Stimulated activated CD4-positive, alpha-beta T cell treated with anti-CD3 and anti-CD28 coated beads, Interleukin-4, amount 100 ng/mL, for 48 hours (primary cell): Measurements from ENCODE around the gene PSEN1.

Source experiments
- DNase-seq, 2 donors: peaks; one replicate each; pipeline ENCODE4 v3.0.0-alpha.2; 2020; ENCODE audit warnings: low read depth in 2 of 2

The PSEN1 gene

GRCh38 chr14:73217411-73217810 lies 81.1 kb downstream of the PSEN1 start:
- no peak for DNase-seq

DNA sequence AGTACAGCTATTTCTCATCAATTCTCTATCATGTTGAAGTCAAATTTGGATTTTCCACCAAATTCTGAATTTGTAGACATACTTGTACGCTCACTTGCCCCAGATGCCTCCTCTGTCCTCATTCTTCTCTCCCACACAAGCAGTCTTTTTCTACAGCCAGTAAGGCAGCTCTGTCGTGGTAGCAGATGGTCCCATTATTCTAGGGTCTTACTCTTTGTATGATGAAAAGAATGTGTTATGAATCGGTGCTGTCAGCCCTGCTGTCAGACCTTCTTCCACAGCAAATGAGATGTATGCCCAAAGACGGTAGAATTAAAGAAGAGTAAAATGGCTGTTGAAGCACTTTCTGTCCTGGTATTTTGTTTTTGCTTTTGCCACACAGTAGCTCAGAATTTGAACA lies 83.8 kb downstream of the PSEN1 start:
- DNase-seq, result no peak

DNA sequence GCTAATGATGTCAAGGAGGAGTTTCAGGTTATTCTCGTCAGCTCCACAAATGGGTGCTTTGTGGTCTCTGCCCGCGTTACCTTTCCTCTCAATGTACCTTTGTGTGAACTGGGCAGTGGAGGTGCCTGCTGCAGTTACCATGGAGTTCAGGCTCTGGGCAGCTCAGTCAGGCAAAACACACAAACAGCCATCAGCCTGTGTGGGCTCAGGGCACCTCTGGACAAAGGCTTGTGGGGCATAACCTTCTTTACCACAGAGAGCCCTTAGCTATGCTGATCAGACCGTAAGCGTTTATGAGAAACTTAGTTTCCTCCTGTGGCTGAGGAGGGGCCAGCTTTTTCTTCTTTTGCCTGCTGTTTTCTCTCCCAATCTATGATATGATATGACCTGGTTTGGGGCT lies 84.3 kb downstream of the PSEN1 start:
- DNase-seq, result no peak

DNA sequence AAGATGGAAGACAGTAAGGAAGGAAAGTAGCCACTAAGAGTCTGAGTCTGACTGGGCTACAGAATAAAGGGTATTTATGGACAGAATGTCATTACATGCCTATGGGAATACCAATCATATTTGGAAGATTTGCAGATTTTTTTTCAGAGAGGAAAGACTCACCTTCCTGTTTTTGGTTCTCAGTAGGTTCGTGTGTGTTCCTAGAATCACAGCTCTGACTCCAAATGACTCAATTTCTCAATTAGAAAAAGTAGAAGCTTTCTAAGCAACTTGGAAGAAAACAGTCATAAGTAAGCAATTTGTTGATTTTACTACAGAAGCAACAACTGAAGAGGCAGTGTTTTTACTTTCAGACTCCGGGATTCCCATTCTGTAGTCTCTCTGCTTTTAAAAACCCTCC lies 85.6 kb downstream of the PSEN1 start:
- DNase-seq, result no peak

GRCh38 chr14:73223049-73223448 lies 86.7 kb downstream of the PSEN1 start:
- DNase-seq, result no peak

GRCh38 chr14:73225496-73225895 lies 89.2 kb downstream of the PSEN1 start:
- no peak for DNase-seq

DNA sequence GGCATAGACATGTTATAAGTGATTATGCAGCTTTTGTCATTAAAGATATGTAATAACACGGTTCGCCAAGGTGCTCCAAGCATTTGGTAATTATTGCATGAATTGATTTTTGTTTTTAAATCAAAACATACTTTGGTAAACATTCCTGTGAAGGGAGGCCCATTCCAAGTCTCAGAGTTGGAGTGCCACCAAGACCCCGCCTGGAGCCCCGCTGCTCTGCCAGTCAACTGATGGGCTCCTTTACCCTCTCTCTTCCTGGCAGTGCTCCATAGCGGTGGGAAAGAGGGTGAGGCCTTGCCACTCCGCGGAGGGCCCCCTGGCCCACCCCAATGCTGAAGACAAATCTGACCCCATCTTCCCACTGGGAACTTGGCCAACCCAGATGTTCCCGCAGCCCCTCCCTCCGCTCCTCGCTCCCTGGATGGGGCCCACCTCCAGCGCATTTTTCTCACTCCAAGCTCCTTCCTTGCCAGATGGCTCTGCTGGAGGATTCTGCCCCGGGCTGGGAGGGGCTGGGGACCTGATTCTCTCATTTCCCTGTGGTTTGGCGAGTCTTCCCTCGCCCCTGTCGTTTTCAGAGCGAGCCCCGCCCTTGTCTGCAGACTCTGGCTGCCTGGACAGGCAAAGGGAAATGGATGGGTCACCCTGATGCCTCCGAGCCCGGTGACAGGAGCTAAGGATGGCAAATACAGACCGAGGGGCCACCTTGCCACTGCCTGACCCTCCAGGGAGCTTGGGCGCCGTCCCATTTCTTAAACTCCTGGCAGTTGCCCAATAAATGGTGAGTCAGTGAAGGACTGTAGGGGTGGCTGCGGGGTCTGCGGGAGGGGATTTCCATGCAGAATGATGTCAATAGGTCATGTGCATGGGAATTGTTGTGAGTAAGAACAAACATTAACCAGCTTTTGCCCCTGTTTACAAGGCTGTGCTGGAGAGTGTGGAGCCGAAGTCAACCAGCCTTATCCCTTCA lies 91.8 kb downstream of the PSEN1 start:
- no peak for DNase-seq

DNA sequence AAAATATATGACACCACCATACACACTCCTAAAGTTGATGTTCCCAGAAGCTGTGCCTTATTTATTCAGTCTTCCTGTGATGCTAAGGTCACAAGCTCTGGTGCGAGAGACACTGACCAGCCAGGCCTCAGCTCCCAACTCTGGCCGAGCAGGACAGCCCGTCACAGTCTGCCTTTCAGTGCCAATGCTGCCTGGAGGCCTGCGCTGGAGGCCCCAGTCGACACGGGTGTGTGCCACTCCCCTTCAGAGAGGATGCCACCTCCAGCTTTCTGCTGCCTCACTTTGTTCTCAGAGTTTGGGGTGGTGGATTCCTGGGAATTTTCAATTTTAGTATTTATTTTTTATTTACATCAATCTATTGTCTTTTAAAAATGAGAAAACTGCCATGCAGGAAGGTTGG lies 93.7 kb downstream of the PSEN1 start:
- DNase-seq, result no peak

GRCh38 chr14:73231981-73232851 lies 95.9 kb downstream of the PSEN1 start:
- no peak for DNase-seq

DNA sequence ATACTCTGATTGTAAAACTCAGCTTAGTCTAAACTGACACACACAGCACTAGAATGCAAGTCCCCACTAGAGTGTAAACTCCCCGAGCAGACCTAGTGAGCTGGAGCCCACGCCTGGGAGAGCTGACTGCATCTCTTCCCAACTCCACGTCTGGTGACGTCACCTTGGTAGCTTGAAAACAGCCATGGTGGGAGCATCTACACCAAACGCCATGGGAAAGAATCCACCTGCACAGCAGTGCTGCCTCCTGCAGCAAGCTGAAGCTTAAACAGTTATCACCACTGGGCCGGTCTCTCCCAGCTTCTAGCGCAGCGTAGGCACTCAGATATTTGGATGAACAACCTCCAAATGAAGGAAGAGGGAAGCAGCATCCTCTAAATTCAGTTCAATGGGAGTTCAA lies 96.7 kb downstream of the PSEN1 start:
- DNase-seq, result no peak

GRCh38 chr14:73233564-73233963 lies 97.3 kb downstream of the PSEN1 start:
- DNase-seq, result no peak

- no peak for DNase-seq
Measured at GRCh38 chr14:73234029-73234428, 97.7 kb downstream of the PSEN1 start.

DNA sequence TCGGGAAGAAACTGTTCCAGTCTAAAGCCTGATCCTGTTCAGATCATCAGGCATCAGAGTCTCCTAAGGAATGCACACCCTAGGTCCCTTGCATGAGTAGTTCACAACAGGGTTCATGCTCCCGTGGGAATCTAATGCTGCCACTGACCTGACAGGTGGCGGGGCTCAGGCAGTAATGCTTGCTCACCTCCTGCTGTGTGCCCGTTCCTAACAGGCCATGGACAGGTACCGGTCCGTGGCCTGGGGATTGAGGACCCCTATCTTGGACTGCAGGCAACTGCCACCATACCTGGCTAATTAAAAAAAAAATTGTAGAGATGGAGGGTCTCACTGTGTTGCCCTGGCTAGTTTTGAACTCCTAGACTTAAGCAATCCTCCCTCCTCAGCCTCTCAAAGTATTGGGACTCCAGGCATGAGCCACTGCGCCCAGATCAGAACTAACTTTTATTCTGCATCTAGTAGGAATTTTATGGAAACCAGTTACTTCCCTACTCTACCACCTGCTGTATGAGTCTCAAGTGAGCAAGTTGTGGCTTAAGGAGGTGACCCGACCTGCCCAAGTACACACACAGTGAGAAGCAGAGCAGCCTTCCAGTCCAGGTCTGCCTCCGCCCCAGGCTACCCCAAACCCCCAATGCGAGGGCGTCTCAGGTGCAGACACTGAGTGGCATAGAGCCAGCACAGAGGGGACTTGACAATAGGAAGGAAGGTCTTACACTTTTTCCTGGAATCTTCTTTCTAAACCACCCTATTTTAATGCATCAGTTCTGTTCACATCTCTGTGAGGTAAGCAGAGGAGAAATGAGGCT lies 98.5 kb downstream of the PSEN1 start:
- no peak for DNase-seq

DNA sequence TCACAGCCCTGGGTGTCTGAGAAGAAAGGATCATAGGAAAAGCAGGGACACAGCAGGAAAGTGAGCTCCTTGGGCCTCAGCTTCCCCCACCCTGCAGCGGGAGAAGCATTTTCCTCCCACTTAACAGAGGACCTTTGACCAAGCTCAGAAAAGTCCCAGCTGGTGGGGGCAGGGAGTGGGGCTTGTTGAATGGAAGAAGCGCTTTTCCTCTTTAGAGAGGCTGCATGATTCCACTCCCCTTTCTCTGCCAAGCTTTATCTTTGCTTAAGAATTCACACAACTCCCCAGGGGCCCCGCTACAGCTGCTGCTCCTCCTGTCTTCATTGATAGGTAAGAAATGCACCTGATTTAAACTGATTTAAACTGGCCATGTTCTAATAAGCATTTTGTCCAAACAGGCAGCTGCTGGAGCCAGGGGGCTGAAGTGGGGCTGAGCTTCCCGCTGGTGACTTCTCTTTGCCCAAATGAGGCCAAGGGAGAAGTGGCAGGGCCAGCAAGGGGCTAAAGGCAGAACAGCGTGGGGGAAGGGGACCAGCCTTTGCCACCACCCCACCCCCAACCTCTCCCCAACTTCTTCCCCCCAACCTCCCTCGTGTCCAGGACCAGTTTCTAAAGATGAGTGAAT lies 99.3 kb downstream of the PSEN1 start:
- DNase-seq, result no peak

DNA sequence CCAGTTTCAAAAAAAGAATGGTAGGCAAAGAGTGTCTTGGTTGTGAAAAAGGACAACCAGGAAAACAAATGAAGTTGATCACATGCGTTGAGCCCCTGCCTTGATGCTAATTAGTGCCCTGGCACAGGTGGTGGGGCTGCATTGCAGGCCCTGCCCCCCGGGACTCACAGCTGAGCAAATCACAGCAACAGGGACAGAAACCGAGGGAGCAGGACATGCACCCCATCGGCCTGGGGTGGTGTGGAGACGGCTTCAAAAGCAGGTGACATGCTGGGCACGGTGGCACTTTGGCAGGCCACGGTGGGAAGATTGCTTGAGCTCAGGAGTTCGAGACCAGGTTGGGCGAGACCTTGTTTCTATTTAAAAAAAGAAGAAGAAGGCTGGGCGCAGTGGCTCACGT lies 99.8 kb downstream of the PSEN1 start:
- DNase-seq, result no peak

- DNase-seq, result no peak
Measured at GRCh38 chr14:73236752-73237218, 100.5 kb downstream of the PSEN1 start.

- DNase-seq, result no peak
Measured at GRCh38 chr14:73237219-73237785, 101.0 kb downstream of the PSEN1 start, which contains the start of gene PAPLN. TSS of gene PAPLN (plus strand) at chr14:73237506. CDS start at chr14:73239779, 2,273 bp downstream.

DNA sequence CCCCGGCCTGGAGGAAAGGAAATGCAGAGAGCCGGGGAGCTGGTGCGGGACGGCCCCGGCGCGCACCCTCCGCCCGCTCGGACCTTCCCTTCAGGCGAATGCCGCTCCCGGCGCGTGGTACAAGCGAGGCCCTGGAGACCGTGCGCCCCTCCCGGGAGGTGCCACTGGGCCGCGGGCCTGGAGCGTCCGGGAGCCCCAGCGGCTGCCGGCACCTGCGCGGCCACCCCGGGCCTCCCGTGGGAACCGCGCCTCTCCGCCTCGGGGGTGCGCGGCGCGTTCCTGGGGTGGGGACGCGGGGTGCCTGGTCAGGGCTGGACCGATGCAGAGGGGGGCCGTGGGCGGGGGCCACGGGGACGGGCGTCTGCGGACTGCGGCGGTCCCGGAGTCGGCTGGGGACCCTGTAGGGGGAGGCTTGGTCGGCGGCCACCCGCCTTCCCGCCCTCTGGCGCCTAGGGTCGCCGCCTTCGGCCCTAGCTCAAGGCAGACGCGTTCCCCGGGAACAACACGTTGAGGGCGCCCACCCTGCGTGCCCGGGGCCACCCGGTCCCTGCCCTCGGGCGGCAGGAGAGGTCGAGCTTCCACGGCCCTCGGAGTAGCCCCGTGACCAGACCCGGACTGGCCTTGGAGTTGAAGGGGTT lies 101.6 kb downstream of the PSEN1 start:
- no peak for DNase-seq

DNA sequence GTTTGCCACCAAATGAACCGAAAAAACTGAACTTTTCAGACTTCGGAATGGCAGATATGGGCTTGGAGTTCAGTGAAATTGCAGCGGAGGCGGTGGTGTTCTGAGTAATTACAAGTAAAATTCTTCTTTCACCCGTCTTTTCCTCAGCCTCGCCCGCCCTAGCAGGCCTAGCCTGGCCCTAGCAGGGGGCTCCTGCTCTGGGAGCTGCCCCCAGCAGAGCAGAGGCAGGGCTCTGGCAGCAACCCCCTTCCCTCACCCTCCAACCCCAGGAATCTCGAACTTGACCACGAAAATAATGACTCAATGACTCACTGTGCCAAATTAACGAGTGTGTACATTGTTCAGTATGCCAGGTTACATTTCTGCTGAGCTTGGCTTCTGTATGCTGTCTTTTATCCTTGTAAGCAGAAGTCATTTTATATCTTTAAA lies 102.1 kb downstream of the PSEN1 start:
- DNase-seq, result no peak

GRCh38 chr14:73238941-73239340 lies 102.6 kb downstream of the PSEN1 start:
- no peak for DNase-seq
